GM21526 (cell line): ENCODE data around the gene SLC29A1.
"Not testable (repeated sequence)": the region's sequence is repeated elsewhere in the genome, so short reads cannot be mapped to it uniquely, and the experiment has no call there.

ENCODE experiments used
- ATAC-seq: cut with Tn5 transposase; IDR thresholded peaks from one replicate; pipeline ENCODE4 v1.9.1; 2021; ENCODE audit warnings: moderate library complexity; ENCODE audit not compliant: unreplicated experiment, low FRiP score

SLC29A1 gene

GRCh38 chr6:44221291-44221960 lies 2.0 kb upstream of the SLC29A1 start:
- peak; percentile 49 for ATAC-seq

DNA sequence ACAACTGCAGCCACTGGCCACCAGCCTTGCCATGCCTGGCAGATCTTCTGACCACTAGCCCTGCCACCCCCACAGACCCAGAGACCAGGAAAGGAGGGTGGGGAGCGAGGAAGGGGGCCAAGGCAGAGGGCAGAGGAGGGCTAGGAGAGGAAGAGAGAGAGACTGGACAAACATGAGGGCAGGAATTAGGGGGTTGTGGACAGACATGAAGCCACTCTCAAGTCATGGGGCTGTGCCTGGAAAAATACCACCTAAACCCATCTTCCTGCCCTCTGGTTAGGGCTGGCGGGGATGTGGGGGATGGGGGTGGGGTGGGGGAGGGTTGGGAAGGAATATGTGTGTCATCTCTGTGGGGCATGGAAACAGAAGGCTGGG lies 1.4 kb upstream of the SLC29A1 start:
- ATAC-seq: no peak

- ATAC-seq: no peak
Observed at GRCh38 chr6:44222486-44223318, 693 bp upstream of the SLC29A1 start.

DNA sequence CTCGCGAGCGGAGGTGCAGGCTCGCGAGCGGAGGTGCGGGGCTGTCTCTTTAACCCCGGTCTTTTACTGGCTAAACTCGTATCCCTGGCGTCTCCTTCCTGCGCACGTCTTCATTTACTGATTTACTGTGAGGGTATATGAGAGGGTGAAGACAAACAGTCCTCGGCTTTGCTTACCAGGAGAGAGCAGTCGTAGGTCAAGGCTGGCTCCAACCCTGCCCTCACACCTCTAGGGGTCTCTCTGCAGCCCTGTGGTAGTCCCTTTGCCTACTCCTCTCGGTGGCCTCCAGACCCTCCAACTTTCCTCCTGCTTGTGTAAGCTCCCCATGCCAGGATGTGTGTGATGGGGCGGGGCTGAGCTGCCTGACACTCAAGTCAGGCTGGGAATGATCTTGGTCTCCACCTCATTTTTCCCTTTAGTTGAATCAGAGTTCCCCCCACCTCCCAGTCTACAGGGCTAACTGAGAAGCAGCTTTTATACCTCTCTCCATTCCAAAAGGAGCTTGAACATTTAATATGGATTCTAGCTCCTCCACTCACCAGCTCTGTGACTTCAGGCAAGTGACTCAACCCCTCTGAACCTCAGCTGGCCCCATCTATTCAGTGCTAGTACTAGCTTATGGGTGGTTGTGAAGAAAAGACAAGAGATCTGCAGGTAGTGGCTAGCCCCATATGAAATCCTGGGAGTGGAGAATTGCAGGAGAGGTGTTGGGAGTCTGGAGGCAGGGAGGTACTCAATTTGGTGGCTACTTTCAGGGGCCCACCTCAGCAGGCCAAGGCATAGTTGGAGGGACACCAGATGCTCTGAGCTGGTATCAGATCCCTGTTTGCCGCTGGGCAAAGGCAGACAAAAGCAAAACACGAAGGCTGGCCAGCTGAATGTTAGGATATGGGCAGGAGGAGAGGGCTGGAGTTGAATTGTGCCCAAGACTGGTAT lies 902 bp downstream of the SLC29A1 start:
- no peak for ATAC-seq

DNA sequence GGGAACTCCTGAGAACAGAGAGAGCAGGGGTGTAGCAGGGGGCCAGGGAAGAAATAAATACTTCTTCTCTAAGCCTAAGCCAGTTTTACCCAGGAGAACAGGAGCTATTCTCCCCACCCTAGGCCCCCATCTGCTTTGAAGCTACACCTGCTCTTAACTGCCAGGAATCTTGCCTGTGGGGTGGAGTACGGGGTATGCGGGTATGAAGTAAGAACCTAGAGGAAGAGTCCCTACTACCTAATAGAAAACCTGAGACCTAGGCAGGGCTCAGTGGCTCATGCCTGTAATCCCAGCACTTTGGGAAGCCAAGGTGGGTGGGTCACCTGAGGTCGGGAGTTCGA lies 1.5 kb downstream of the SLC29A1 start:
- no peak for ATAC-seq

GRCh38 chr6:44225579-44226325 lies 2.4 kb downstream of the SLC29A1 start:
- no peak for ATAC-seq

DNA sequence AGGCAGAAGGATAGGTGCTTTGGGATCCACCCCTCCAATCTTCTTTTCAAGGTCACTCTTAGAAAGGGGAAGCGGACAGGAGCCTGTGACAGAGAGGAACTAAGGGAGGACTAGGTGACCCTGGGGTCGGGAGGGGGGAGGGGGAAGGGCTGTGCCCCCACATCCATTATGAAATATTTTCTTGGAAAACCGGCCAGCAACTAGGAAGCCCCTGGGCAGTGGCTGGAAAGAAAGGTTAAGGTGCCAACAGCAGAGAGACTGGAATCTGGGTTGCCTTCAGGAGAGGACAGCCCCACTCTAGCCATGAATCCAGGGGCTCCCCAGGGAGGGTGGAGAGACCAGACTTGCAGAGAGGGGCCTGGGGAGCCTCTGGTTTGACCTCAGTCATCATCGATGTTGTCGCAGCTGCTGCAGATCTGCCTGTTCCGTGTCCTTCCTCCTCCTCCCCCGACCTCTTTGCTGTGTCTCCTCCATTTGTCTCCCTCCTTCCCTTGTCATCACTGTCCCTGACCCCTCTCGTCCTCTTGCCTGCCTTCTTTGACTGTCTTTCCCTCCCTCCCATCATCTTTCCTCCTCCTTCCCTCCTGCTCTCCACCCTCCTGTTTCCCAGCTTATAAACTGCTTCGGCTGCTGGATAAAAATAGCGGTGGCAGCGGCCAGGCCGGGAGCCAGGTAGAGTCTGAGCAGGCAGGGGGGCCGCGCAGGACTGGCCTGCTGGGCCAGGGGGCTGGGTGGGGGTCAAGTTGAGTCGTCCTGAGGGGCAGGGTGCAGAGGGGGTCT lies 3.2 kb downstream of the SLC29A1 start:
- ATAC-seq: no peak

GRCh38 chr6:44227148-44227793 lies 3.9 kb downstream of the SLC29A1 start:
- no peak for ATAC-seq

DNA sequence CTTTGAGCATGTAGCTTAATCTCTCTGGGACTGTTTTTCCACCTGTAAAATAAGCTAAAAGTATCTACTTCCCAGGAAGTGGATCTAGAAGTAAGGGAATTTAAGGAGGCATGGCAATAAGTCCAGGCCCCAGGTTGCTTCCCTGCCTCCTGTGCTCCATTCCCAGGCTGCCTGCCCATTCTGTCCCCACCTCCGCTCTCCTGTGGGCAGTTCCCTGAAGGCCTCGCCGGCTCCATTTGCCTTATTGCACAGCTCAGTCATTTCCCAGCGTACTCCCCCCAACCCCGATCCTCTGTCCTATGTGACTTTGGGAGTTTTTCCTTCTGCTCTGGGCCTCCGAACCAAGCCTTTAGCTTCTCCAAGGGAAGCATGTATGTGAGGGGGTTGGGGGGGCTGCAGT lies 4.6 kb downstream of the SLC29A1 start:
- ATAC-seq: no peak

- ATAC-seq: no peak
Observed at GRCh38 chr6:44228433-44228832, 5.0 kb downstream of the SLC29A1 start.

DNA sequence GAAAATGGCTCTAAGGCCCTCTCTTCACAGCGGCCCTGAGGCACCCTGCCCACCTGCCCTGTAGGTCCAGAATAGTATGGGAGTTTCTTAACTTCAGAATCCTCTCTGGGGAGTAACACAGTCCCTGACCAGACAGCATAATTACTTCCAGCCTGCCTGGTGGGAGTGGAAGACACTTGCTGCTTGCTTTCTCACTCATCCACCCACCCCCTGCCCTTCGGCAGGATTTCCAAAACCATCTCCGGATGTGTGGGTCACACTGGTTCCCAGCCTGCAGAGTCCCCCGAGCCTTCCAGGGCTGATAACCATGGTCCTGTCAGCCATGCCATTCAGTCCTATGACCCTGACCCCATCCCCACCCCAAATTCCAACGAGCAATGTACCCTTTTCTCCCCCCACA lies 5.4 kb downstream of the SLC29A1 start:
- no peak for ATAC-seq

DNA sequence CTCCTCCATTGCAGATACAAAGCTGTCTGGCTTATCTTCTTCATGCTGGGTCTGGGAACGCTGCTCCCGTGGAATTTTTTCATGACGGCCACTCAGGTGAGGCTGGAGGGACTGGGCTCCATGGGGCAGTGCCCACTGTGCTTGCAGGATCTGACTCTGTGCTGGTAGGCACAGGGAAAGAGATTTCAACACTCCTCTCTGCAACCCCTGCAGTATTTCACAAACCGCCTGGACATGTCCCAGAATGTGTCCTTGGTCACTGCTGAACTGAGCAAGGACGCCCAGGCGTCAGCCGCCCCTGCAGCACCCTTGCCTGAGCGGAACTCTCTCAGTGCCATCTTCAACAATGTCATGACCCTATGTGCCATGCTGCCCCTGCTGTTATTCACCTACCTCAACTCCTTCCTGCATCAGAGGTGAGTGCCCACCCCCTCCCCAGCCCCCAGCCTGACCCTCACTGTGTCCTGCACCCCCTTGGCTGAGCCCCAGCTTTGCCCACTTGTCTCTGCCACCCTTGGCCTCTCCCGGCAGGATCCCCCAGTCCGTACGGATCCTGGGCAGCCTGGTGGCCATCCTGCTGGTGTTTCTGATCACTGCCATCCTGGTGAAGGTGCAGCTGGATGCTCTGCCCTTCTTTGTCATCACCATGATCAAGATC lies 6.1 kb downstream of the SLC29A1 start:
- no peak for ATAC-seq

- no peak for ATAC-seq
Observed at GRCh38 chr6:44230034-44230675, 6.8 kb downstream of the SLC29A1 start.

- not testable (repeated sequence) for ATAC-seq
Observed at GRCh38 chr6:44231426-44231825, 8.0 kb downstream of the SLC29A1 start.

DNA sequence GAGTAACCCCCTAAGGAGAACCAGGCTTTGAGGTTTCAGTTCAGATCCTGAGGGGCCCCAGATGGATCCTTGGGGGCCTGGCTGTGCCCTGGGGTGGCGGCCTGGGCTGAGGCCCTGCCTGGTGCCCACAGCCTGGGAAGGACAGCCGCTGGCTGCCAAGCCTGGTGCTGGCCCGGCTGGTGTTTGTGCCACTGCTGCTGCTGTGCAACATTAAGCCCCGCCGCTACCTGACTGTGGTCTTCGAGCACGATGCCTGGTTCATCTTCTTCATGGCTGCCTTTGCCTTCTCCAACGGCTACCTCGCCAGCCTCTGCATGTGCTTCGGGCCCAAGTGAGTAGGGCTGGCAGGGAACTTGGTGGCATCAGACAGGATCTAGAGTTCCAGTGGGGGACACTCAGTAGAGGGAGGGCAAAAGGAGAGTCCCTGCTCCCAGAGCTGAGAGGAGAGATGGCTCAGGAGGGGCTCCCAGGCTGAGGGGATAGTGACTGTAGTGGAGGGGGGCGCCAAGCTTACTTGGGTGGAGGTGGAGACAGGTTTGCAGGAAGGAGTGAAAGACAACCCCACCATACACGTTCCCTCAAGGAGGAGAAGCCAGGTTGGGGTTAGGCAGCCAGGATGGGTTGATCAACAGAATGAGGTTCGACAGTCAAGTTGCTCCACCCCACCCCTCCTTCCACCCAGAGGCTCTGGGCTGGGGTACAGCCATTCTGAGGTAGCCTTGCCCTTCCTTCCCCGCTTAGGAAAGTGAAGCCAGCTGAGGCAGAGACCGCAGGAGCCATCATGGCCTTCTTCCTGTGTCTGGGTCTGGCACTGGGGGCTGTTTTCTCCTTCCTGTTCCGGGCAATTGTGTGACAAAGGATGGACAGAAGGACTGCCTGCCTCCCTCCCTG lies 9.5 kb downstream of the SLC29A1 start:
- ATAC-seq: no peak

GRCh38 chr6:44233567-44234100 lies 10.2 kb downstream of the SLC29A1 start:
- no peak for ATAC-seq
